Measurements from ENCODE around the gene CCDC172.

The CCDC172 gene, protein sequence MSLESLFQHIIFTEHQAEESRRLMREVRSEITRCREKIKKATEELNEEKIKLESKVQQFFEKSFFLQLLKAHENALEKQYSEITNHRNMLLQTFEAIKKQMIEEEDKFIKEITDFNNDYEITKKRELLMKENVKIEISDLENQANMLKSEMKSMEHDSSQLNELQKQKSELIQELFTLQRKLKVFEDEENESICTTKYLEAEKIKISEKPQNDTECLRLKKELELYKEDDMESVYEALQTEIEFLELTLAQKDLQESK

DNA sequence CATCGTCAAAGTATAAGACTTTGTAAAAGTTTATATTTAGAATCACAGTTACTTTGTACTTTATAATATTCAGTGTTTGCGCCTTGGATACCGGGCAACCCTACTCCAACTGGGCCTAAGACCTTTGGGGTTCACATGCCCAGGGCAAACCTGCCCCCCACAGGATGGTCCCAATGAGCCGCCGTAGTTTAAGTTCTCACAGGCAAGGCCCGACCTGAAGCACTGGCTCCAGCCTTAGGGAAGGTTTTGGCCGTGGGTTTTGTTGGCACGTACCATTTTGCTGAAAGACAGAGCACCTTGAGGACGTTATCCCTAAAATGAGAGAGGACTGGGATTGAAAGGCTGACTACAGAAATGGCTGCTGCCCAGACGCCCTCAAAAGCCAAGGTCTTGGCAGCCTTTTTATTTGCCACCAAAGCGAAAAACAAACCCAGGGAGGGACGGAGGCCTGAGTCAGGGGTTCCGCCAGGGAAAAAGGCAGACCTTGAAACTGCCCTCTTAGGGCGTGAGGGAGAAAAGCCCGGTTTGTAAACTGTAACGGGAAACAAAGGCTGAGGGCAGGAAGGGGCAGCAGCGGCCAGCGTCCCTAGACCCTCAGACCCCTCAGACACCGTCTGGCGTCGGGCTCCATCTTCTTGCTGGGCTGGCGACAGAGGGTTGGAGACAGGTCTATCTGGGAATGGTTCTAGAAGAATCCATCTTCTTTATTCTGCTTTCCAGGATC, at the start of gene CCDC172:
Gene CCDC172 (plus strand): TSS at position 222 of the 724 bp plus-strand sequence. CDS start 564 bp downstream, outside the sequence.
- DNase-seq, result no peak

DNA sequence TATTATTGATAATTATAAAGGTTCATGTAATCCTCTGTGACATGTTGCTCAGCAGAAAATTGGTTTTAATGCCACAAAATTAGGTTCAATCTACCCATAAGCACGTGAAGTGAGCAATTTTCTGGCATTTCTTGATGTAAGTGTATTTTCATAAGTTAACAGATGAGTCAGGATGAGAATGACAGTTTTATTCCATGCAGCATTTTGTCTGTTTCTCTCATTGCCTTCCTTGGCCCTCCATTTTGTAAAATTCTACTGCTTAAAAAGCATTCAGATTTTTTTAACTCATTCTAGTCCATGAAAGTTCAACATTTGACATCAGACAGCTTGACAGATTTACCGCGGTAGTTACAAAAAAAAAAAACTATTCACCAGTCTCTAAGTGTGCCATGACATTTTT, 47.3 kb upstream of the CCDC172 start:
- DNase-seq, result no peak

DNA sequence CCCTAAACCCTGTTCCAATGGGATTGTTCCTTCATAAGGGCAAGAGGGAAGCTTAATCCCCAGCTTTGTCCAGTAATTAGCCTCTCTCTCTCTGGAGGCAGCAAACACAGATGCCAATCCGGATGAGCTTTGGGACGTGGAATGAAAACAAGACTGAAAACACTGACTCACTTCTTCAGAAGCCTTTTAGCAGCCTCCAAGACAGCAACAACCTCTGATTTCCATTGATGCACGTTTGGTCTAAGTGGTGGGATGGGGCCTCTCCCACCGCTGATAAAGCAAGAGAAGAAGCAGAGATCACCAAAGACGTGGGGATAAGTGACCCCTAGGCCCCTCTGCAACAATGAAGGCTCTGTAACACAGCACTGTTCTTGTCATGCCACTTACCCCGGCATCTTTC, 45.4 kb upstream of the CCDC172 start:
- DNase-seq, result no peak

DNA sequence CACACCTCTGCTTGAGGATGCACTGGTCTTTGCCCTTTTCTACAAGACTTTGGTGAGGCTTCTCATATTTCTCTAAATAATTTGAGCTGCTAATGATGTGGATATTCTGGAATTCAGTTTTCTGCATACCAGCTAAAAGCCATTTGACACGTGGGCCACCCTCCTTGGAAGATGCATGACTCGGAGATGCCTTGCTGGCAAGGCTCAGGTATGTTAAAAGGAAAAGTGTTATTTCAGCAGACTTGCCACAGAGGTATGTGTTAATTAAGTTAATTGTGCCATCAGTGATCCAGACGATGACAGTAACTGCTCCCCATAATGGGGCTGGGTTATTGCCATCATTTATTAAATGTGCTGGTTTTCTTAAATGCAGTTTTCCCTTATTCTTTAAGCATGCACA, 42.5 kb upstream of the CCDC172 start:
- no peak for DNase-seq

DNA sequence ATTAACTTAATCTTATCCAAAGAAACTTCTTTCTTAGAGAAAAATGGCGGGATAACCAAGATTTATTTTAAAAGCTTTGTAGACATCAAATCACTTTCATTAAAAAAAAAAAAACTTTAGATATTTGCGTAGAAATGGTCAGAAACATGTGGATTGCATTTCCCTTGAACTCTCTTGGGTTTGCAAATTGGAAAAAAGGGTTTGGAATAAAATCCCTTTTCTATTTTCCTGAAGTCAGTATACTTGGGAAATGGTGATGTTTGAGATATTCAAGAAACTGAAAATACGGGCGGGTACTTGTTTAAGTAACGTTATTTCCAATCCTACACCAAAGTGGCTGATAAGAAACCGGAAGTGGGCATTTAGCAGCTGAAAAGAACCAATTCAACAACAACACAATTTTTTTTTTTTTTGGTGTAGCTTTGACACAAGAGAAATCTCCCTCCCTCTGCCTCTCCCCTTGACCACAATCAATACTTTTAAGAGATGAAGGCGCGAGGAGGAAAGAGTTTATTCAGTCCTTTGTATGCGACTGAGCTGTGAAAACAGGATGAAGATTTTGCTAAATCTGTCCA, 37.5 kb upstream of the CCDC172 start:
- DNase-seq, result no peak

DNA sequence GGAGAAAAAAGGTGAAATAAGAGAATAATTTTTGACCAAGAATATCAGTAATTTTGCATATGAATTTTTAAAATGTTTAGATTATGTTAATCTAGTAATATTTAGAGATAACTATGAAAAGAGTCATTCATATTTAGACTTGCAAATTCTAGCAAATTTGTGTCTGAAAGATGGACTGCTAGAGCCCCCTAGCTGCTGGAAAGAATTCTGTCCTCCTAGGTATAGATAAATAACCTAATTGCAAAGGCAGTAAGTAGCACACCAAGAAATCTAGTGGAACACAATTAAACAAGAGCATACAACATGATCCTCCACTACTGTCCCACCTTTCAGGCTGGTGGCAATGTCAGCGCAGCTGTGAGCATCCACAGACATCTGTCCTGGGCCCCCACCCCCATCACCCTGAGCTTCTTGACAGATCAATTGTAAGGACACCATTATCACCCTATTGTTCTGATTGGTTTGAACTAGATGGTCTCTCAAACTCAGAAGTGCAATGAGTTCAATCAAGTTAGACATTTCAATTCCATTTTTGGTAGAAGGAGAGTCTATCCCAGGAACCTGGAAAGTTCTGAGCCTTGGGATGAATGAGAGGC, 36.2 kb upstream of the CCDC172 start:
- no peak for DNase-seq

DNA sequence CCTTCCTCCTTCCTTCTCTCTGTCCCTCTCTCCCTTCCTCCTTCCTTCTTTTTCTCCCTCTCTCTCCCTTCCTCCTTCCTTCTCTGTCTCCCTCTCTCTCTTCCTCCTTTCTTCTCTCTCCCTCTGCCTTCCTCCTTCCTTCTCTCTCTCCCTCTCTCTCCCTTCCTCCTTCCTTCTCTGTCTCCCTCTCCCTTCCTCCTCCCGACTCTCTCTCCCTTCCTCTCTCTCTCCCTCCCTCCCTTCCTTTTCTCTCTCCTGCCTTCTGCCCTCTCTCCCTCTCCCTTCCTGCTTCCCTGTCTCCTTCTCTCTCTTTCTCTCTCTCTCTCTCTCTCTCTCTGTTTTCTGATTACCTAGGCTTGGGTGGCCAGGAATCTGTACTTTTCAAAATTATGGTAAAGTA, 34.6 kb upstream of the CCDC172 start:
- DNase-seq, result no peak

DNA sequence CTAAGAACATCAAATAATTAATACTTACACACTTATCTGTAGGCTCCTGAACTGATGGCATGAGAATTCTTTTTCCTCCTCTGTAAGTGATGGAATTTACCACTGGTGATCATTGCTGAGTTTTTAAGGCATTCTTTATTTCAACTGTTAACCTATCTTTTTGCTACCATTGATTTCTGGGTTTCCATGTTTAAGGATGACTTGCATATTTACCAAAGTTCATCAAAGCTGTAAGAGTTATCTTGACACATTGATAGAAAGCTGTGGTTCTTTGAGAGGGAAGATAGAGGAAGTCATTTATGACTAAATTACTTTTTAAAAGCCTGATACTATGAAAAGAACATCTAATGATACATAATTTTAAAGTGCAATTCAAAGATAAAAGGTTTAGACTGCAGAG, 31.8 kb upstream of the CCDC172 start:
- DNase-seq, result no peak

DNA sequence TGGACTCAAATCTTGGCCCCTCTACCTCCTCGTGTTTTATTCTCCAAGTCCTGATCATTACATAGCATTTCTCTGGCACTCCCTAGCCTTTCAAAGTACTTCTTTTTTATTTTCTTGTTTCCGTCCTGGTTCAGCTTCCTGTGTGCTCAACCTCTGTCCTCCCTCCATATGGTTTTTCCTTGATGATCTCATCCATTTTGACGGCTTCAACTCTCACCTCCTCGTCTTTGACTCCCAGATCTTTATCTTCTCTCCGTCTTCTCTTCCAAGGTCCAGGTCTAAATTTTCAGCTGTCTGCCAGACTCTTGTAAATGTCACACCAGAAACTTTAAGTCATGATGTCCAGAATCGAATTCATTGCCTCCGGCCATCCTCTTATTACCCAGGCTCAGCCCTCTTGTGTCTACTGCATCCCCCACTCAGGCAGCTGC, 27.9 kb upstream of the CCDC172 start:
- no peak for DNase-seq

DNA sequence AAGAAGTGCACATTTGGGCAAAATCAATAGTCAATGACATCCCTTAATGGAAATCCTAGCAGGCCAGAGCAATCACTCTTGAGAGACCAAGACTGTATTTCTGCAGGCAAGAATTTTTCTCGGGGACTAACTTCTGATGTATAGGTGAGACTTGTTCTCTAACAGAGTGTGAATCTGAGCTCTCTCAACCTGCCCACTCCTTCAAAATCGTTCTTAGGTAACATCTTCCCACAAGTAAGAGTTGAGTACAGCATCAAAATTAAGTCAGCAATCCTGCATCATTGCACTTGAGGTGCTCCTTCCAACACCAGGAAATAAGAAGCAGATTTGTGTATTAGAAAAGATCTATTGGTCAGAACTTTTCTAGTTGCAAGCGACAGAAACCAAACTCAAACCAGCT, 25.7 kb upstream of the CCDC172 start:
- no peak for DNase-seq

DNA sequence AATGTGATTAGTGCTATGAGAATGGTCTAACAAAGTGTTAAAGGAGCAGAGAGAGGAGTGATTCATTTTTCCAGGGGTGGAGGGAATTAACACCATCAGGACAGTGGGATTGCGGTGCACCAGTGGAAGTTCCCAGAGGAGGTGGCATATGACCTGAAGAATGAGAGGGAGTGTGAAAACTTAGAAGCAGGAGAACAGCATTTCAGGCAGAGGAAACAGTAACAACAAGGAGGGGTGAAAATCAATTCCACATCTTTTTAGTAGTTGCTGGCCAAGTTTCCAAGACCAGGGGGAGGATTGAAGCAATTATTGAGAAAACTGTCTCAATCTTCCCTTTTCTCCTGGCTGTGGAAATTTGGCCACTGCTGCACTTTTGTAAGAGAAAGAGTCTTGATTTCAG, 23.7 kb upstream of the CCDC172 start:
- no peak for DNase-seq

DNA sequence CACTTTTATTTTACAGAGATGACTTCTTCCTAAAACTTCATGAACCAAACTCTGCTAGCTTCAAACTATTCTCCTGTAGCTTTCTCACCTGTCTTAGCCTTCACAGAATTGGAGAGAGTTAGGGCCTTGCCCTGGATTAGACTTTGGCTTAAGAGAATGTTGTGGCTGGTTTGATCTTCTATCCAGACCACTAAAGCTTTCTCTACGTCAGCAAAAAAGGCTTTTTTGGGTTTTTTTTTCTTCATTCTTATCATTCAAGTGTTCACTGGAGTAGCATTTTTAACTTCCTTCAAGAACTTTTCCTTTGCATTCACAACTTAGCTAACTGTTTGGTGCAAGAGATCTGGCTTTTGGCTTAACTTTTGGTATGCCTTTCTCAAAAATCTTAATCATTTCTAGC, 19.3 kb upstream of the CCDC172 start:
- DNase-seq, result no peak

DNA sequence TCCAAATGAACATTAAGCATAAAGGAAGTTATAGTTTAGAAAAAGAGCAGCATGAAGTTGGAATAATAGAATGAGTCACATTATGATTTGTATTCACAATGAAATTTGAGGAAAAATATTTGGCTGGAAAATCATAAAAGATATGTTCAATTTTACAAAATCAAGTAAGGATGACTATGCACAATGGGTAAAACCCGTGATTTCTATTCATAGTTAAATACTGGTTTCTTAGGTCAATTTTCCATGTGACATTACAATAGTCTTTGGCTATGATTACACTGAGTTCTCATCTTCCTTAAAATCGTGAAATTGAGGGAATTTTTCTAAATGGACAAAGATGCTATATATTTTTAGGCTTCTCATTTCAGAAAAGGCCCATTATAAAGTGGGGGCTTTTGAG, 17.4 kb upstream of the CCDC172 start:
- DNase-seq, result no peak

DNA sequence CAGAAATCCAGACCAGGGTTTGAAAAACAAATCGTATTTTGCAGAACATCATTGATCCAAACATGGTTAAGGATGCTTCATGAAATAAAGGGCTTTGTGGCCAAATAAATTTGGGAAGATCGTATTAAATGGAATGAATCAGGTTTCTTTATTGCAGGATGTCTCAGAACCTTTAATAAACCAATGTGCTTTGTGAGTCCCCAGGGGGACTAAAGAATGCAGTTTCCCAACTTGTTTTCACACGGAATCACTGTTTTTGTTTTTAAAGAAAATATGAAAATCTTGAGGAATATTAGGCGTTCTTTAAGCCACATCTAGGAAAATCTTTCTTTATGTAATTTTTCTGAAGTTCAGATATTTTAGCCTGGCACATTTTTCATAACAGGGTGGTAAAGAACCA, 16.8 kb upstream of the CCDC172 start:
- DNase-seq, result no peak

DNA sequence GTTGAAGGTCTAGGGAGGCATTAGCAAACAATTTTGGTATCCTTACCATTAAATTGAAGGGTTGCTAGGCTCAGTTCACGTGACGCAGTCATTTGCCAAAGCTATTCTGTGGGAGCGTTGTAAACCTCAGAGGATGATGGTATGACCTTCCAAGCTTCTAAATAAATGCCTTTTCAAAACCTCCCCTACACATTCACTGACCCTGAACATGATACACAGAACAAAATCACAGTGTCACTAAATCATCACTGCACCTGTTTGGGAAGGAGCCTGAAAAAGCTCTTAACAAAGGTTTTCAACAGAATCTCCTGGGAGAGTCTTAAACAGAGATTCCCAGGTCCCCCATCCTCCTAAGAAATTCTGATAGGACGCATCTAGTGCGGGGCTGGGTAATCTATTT, 13.2 kb upstream of the CCDC172 start:
- DNase-seq, result no peak

DNA sequence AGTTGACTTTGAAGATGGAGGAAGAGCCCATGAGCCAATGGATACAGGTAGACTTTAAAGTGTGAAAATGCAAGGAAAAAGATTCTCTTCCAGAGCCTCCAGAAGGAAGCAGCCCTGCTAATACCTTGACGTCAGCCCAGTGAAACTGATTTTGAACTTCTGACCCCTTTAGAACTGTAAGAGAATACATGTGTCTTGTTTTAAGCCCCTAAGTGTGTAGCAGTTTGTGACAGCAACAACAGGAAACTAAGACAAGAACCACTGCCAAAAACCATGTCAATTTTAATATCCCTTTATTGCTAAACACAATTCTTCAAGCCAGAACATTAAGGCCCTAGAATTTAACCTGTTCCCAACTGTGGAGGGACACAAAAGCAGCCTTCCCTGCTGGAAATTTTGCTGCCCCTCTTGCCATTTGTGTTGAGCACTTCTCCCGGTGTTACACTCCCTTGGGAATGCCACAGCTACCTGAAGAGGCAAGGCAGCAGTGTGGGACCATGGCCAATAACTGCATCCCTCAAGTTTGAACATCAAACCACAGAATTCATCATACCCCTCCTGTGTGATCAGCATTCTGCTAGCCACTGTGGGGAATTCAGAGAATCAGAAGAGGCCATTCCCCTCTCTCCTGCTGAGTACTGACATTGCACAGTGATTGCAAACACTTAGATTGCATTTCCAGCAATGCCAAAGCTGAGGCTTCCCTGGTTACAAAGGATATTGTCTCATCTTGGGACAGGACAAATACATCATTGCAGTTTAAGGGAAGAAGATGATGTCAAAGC, 12.3 kb upstream of the CCDC172 start:
- no peak for DNase-seq

DNA sequence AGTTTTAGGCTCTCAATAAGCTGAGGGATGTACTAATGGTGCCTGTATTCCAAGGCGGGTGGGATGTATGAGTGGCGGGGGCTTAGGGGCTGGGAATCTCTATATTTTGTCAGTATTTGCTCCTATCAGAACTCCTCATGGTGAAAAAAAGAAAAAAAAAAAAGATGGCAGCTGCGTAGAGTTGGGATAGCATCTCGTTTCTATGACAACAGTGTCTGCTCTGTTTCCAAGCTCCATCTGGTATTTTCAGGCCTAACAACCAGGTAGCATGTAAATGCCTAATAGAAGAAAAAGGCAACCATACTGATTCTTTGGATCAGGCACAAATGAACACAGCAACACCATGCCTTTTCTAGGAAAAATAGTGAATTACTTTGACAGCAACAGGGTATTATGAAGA, 11.7 kb upstream of the CCDC172 start:
- DNase-seq, result no peak

DNA sequence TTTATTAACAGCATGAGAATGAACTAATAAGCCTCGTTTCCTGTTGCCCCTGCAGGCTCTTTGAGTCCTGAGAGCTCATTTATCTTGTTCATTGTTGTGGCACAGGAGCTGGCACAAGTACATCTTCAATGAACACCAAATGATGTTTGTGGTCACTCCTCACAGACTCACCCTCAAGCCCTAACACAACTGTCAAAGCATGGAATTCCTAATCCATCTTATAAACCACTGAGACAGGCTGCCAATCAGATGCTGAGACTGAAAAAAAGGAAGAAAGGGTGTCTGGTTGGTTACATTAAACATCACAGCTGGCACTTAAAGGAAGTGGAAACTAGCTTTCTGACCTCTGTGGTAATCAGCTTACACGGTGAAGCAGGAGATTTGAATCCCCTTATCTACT, 7.7 kb upstream of the CCDC172 start:
- DNase-seq, result no peak

DNA sequence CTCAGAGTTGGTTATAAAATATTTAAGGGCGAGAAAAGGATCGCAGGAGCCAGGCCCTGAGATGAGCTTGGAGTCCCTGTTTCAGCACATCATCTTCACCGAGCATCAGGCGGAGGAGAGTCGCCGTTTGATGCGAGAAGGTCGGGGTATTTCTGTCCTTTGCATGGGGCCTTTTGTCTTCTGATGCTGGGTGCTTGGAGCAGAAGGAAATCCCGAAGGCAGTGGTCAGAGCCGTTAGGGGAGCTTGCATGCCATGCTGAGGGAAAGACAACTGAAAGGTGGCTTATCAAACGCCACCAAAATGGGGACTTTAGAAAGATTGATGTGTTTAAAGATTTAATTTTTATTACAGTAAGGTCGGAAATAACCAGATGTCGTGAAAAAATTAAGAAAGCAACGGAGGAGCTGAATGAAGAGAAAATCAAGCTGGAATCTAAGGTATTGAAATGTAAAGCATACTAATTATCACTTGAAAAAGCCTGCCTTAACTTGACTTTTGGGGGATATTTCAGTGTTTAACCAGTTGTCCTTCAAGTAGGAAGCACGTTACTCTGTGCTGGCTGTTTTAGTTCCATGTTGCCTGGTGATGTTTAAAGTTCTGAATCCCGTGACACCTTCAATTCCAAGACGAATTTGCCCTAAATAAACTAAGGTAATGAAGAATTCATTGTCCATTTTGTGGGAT, 845 bp downstream of the CCDC172 start:
- no peak for DNase-seq

DNA sequence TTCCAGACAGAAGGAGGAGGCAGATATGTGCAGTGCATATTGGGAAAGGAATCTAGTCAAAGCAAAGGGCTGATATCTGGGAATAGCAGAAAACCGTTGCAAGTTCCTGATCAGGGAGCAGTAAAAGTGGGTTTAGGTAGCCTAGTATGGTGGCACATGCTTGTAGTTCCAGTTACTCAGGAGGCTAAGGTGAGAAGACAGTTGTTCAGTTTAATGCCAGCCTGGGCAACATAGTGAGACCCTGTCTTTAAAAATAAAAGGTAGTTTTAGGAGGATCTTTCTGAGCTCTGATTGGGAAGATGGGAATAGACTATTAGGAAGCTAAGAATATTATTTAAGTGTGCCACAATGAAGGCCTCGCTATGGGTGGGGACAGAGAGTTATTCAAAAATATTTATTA, 1.7 kb downstream of the CCDC172 start:
- DNase-seq, result no peak

DNA sequence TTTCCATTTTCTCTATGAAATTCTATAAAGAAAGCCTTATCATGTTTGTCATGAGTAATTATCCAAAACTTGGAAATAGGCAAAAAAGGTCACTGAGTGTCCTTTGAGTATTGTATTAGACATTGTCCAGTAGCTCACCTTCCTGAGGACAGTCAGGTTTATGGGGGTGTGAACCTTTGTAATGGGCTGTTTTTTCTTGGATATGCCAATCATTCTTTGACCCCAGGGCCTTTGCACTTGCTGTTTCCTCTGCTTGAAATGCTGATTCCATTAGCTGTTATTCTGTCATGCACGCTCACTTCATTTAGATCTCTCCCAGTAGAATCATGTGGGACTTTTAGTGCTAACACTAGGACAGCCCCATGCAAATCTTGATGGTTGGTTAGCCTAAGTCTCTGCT, 4.9 kb downstream of the CCDC172 start:
- DNase-seq, result no peak

DNA sequence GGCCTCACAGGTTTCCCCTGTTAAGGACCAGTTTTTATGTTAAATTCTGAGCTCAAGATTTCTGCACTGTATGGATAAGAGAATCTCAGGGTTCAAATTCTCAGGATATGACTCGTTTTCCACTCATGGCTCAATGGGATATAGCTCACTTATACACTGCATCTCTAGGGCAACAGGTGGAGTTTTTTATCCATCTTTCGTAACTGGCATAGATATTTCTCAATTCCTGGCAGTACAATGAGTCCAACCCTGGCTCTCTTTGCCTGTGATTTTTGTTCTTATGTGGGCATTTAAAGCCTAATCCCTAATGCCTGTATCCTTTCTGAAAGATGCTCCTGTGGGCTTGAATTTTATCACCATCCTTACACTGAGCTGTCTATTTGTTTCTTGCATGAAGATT, 7.6 kb downstream of the CCDC172 start:
- no peak for DNase-seq

DNA sequence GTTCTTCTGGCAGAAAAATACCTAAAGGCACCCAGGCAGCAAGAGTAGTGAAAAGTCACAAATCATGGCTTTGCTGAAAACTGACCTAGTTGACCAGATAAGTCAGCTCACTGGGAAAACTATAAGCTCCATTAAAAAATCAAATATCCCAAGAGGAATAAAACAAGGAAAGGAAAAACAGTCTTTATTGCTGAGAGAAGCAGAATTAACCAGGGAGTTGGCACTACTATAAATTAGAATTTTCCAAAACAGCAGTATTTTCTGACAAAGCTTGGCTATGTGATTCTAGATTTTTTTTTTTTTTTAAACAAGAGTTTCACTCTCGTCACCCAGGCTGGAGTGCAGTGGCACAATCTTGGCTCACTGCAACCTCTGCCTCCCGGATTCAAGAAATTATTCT, 12.6 kb downstream of the CCDC172 start:
- DNase-seq, result no peak

Data from stimulated activated CD4-positive, alpha-beta T cell treated with anti-CD3 and anti-CD28 coated beads, Interleukin-4, amount 100 ng/mL, for 4 hours (primary cell).